Right atrium auricular region (tissue), 2 donors: Measurements from ENCODE around the gene NSF. TPM values are rescaled to one million over a fixed set of nuclear protein-coding genes. Genes with fewer than 3 reads are reported as not detected.

ENCODE experiments used
- DNase-seq: peaks from one replicate; pipeline ENCODE4 v3.0.0-alpha.2; 2019; ENCODE audit warnings: low spot score
- H3K27ac ChIP-seq, 2 donors: fragments of 200-600 bp; sonication (generic); 1 replicate in 1 of 2; 2 replicates in 1 of 2; pipeline ENCODE4 v1.5.1; 2016 to 2019
- H3K27me3 ChIP-seq, 2 donors: fragments of 200-600 bp; sonication (generic); one replicate each; pipeline versions ENCODE4 v1.5.1 to v1.6.0; 2017 to 2019
- H3K36me3 ChIP-seq: fragments of 200-600 bp; sonication (generic); one replicate; pipeline ENCODE4 v1.5.1; 2016
- H3K4me1 ChIP-seq, 2 donors: fragments of 200-600 bp; sonication (generic); one replicate each; pipeline versions ENCODE4 v1.5.1 to v1.6.0; 2017 to 2019
- H3K4me3 ChIP-seq, 2 donors: fragments of 200-600 bp; sonication (generic); 1 replicate in 1 of 2; 2 replicates in 1 of 2; pipeline ENCODE4 v1.5.1; 2017 to 2019; ENCODE audit warnings: mild to moderate bottlenecking in 1 of 2, moderate library complexity in 1 of 2
- H3K9me3 ChIP-seq, 2 donors: fragments of 200-600 bp; sonication (generic); one replicate each; pipeline ENCODE4 v1.5.1; 2019
- total RNA-seq, 2 donors: library from RNA; depleted of rRNA; stranded (reverse); fragments of >200 nt; gene quantifications; one replicate each; pipeline ENCODE4 v1.1.0, GENCODE V29; 2016
- TF ChIP-seq, protein P1 (sequence below), 2 donors: fragments of 200-600 bp; sonication (generic); IDR thresholded peaks; one replicate each; pipeline ENCODE4 v1.5.1; 2019; ENCODE audit warnings: antibody characterized with exemption in 2 of 2

Gene NSF
- total RNA-seq, 2 donors from 2014 or later, result 13.1 to 17.8 TPM

DNA sequence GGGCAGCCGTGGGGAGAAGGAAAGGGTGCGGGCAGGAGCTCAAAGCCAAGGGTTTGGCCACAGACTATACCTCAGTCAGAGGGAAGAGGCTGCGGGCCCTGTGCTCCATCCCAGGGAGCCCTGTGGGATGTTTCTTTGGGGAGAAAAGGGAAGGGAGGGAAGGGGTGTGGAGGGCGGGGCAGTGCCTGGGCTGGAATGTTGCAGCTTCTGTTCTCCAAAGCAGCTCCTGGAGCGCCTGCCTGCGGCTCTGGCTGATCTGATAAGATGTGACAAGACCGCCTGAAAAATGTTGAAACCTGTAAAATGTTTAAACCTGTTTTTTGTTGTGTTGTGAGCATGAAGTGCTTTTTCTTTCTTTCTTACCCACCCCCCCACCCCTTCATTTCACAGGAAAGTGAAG, 195.2 kb downstream of the NSF start:
- Histone ChIP-seq H3K27me3 (no peaks in the 10 kb centered on the region), H3K27ac (no peak overlapping the region), H3K36me3 (no peaks in the 10 kb centered on the region), H3K4me1 (no peaks in the 10 kb centered on the region), H3K4me3 (no peak overlapping the region), H3K9me3 (peaks cover 0 to 5% of the 10 kb centered on the region in 2 donors)
- TF ChIP-seq, protein P1, sequence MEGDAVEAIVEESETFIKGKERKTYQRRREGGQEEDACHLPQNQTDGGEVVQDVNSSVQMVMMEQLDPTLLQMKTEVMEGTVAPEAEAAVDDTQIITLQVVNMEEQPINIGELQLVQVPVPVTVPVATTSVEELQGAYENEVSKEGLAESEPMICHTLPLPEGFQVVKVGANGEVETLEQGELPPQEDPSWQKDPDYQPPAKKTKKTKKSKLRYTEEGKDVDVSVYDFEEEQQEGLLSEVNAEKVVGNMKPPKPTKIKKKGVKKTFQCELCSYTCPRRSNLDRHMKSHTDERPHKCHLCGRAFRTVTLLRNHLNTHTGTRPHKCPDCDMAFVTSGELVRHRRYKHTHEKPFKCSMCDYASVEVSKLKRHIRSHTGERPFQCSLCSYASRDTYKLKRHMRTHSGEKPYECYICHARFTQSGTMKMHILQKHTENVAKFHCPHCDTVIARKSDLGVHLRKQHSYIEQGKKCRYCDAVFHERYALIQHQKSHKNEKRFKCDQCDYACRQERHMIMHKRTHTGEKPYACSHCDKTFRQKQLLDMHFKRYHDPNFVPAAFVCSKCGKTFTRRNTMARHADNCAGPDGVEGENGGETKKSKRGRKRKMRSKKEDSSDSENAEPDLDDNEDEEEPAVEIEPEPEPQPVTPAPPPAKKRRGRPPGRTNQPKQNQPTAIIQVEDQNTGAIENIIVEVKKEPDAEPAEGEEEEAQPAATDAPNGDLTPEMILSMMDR (IDR thresholded peaks at IDR 0.05), result no peak
- DNase-seq, result no peak

GRCh38 chr17:46787478-46787877, 197.0 kb downstream of the NSF start:
- Histone ChIP-seq H3K4me1 (no peaks in the 10 kb centered on the region), H3K36me3 (no peaks in the 10 kb centered on the region), H3K27ac (no peak overlapping the region), H3K27me3 (no peaks in the 10 kb centered on the region), H3K4me3 (no peak overlapping the region), H3K9me3 (peaks cover 0 to 5% of the 10 kb centered on the region in 2 donors)
- no peak for DNase-seq
- TF ChIP-seq, protein P1 (IDR thresholded peaks at IDR 0.05), result no peak

DNA sequence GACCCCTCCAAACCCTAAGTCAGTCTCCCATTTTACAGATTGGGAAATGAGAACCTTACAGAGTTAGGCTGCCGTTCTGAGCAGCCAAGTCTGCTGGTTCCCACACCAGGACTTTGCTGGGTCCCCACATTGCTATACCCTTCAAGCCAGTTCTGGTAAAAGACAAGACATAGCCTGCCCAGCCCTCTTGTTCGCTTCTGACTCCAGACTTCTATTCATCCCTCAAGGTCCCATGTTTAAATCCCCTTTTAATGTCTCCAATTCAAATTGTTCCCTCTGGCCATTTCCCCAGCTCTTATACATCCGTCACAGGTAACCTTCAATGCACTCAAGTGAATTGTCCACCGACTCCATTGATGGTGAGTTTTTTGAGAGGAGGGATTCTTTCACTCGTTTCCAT, 197.8 kb downstream of the NSF start:
- Histone ChIP-seq H3K9me3 (peaks cover 0 to 5% of the 10 kb centered on the region in 2 donors), H3K27ac (no peak overlapping the region), H3K4me3 (no peak overlapping the region), H3K27me3 (no peaks in the 10 kb centered on the region), H3K36me3 (no peaks in the 10 kb centered on the region), H3K4me1 (no peaks in the 10 kb centered on the region)
- DNase-seq, result no peak
- TF ChIP-seq, protein P1 (IDR thresholded peaks at IDR 0.05), result no peak

- TF ChIP-seq, protein P1 (IDR thresholded peaks at IDR 0.05), result no peak
- no peaks in the 10 kb centered on the region for H3K27me3 ChIP-seq
- H3K4me1 ChIP-seq, result no peaks in the 10 kb centered on the region
- no peak for DNase-seq
- H3K27ac ChIP-seq, result no peak overlapping the region
- no peaks in the 10 kb centered on the region for H3K36me3 ChIP-seq
- H3K4me3 ChIP-seq, result no peak overlapping the region
- peaks cover 0 to 5% of the 10 kb centered on the region in 2 donors for H3K9me3 ChIP-seq
Observed at GRCh38 chr17:46788796-46789195, 198.3 kb downstream of the NSF start.

DNA sequence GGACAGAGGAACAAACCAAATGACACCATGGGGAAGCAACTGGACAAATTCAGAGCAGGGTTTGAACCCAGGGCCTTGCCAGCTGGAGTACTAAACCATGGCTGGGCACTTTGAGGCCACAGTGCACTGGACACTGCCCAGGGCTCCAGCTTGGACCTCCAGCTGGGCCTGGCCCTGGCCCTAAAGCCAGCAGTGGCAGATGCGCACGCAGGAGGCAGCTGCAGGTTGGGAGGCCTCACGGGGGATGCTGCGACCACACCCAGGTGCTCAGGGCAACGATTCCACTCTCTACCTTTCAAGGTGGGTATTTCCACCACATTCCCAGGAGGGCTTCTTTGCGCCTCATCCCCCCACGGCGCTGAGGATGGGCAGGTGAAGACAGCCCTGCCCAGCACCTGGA, 199.1 kb downstream of the NSF start:
- no peaks in the 10 kb centered on the region for H3K36me3 ChIP-seq
- no peak overlapping the region for H3K4me3 ChIP-seq
- H3K27me3 ChIP-seq, result no peaks in the 10 kb centered on the region
- no peak overlapping the region for H3K27ac ChIP-seq
- no peak for DNase-seq
- peaks cover 0 to 5% of the 10 kb centered on the region in 2 donors for H3K9me3 ChIP-seq
- no peaks in the 10 kb centered on the region for H3K4me1 ChIP-seq
- TF ChIP-seq, protein P1 (IDR thresholded peaks at IDR 0.05), result no peak

DNA sequence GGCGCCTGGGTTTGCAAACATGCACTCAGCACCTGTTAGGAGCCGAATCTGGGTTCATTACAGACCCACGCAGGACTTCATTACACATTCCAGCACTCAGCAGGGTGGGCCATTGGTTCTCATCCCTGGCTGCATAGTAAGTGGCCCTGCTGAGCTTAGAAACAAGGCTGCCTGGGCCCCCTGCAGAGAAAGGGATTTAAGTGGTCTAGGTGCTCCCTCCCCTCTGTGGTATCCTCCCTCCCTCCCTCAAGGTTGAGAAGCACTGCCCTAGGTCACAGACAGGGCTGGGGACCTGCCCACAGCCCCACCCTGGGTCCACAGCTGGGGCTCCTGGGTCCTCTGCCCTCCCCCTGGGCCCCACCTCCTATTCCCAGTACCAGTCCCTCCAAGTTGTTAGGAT, 199.7 kb downstream of the NSF start:
- H3K27ac ChIP-seq, result no peak overlapping the region
- H3K9me3 ChIP-seq, result peaks cover 0 to 5% of the 10 kb centered on the region in 2 donors
- no peaks in the 10 kb centered on the region for H3K4me1 ChIP-seq
- TF ChIP-seq, protein P1 (IDR thresholded peaks at IDR 0.05), result no peak
- no peaks in the 10 kb centered on the region for H3K27me3 ChIP-seq
- H3K4me3 ChIP-seq, result no peak overlapping the region
- no peaks in the 10 kb centered on the region for H3K36me3 ChIP-seq
- no peak for DNase-seq
